HG03460 (cell line): ENCODE data around the gene BANF2.
"Not testable (repeated sequence)": the region's sequence is repeated elsewhere in the genome, so short reads cannot be mapped to it uniquely, and the experiment has no call there.

Source experiments
- ATAC-seq: cut with Tn5 transposase; IDR thresholded peaks from one replicate; pipeline ENCODE4 v1.9.1; 2021; ENCODE audit not compliant: unreplicated experiment

BANF2 gene

DNA sequence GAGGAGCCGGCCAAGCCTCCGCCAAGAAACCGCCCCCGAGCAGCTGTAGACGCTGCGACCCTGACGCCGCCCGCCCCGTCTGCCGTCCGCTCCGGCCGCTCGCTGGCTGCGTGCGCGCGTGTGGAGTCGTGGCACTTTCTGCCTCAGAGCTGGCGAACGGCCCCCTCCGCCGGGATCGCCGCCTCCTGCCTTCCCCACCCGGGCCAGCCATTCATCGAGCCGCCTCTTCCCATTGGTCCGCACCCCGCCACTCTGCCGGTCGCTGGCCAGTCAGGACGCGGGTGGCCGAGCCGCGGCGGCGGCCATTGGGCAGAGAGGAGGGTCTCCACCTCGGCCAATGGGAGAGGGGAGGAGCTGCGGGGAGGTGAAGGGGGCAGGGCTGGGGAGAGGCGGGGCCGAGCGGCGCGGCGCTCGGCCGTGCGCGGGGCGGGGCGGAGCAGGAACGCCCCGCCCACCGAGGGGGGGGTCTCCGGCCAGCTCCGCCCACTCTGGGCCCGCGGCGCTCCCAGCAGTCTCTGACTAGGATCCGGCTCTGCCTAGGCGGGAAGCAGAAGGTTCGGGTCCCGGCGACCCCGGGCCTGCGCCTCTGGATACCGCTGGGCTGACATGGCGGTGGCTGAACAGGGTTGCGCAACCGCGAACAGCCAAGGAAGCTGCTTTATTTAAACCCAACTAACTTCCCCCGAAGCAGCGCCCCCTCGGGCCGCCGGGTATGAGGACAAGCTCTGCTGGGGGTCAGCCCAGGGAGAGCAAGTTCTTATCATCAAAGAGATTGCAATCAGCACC is 17.5 kb upstream of the BANF2 start, which contains the start of gene RRBP1:
Gene RRBP1 (minus strand): TSS at position 140 of the 786 bp plus-strand sequence. CDS start 21,735 bp downstream, outside the sequence.
- peak; percentile 85 for ATAC-seq

- no peak for ATAC-seq
These were observed 16.9 kb upstream of the BANF2 start for GRCh38 chr20:17682889-17683198.

DNA sequence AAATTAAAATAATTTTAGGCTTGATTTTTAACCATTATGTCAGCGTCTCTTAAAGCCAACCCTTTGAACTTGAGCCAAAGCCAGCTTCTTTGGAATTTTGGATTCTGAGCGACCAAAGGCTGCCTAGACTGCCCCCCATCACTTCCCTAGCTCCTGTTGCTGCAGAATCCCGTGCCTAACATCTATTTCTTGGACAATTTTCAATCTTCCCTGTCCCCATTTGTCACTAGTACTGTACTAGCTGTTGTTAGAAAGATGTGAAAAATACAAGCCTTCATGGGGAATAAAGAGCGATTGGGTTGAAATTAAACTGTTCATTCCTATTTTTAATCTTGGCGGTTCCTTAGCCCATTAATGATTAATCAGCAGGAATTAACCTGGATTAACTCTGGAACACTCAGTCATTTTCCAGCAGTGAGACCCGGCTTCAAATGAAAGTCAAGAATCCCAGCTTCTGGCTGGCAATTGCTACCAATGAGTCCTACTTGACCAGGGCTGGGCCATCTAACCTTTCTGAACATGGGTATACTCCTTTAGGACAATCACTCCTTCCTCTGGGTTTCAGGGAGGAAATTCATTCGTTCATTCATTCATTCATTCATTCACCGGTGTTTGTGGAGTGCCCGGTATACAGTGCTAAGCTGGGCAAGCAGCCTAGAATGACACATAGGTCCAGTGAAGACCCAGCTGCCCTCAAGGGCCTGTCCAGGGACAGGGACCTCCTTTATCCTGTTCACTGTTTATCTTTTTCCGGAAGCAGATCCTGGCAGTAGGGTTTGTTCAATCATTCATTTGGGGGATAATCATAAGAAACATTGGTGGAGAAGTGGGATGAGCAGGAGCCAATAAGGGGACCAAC is 16.3 kb upstream of the BANF2 start:
- no peak for ATAC-seq

GRCh38 chr20:17684077-17684888 is 15.5 kb upstream of the BANF2 start:
- ATAC-seq, result no peak

- ATAC-seq, result no peak
These were observed 14.6 kb upstream of the BANF2 start for GRCh38 chr20:17685168-17685567.

- no peak for ATAC-seq
These were observed 12.0 kb upstream of the BANF2 start for GRCh38 chr20:17687800-17688199.

DNA sequence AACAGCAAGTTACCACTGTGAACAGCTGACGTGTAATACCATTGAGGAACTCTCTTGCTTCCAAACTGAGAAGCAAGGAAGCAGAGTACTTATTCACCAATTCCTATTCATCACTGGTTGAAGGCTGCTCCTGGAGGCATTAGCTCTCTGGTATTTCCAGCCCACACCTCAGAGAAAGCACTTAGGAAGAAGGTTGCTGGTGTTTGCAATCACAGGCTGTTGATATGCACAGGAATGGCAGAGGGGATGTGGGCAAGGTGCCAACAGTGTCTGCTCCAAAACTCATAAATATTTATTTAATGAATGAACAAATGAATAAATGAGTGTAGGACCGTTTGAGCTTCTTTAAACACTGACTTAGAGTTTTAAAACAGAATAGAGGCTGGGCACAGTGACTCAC is 10.8 kb upstream of the BANF2 start:
- ATAC-seq, result no peak

DNA sequence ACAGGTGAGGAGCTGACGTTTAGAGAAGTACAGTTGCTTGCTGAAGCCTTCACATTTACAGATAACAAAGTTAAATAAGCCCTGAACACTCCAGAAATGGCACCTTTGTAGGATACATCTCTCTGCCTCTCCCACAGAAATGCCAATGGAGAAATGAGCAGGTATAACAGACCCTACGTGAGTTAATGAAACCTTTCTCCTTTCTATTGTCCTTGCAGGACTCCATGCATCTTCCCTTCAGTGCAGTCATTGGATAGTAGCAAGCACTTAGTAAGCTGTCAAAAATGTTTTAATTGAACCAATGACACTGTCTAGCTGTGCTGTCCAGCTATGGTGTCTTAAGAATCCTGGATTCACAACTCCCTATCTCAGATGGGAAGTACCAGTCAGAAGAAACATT is 9.6 kb upstream of the BANF2 start:
- no peak for ATAC-seq

DNA sequence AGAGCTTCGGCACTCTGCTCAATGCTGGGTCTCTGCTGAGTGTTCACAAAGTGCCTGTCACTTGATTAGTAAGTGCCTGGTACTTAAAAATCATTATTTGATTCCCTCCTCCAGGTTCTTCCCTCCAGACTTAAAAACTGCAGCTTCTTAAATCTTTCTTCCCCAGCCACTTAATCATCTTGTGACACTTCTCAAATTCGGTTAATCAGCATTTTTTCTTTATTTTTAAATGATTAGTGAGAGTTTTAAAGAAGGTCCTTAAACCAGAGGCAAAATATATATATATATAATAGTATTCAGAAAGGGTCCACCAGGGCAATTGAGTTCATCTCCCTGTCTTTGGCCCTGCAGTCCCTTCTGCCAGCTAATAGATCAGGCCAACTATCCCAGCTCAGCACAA is 8.0 kb upstream of the BANF2 start:
- no peak for ATAC-seq

- no peak for ATAC-seq
These were observed 6.2 kb upstream of the BANF2 start for GRCh38 chr20:17693444-17694001.

GRCh38 chr20:17694767-17695166 is 5.0 kb upstream of the BANF2 start:
- no peak for ATAC-seq

DNA sequence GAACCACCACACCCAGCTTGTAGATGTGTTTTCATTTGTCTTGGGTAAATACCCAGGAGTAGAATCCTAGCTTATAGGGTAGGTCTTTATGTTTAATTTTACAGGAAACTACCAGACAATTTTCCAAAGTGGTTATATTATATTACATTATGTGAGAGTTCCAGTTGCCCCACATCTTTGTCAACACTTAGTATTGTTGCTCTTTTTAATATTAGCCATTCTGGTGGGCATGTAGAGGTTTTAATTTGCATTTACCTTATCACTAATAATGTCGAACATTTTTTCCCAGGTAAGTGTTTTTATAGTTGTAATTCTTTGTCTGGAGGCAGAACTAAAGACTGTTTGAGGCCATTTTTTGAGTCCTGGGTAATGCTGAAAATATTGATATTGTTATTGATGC is 3.5 kb upstream of the BANF2 start:
- ATAC-seq, result no peak

DNA sequence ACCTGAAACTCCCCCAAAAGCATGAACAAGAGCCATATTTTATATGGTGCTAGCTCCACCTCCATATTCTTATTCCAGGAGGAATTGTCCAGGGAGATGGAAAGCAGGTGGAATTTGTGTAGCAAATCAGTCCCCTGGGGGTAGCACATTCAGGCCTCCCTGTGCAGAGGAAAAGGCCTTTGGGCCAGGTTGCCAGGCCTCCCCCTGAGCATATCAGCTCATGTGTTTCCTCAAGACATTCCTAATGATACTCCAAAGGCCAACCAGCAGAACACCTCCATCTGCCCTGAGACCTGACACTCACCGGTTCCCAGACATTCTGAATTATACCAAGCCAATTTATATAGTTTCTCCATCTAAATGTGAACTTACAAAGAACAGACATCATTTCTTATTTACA is 2.6 kb upstream of the BANF2 start:
- no peak for ATAC-seq

GRCh38 chr20:17698384-17698783 is 1.4 kb upstream of the BANF2 start:
- ATAC-seq, result no peak

DNA sequence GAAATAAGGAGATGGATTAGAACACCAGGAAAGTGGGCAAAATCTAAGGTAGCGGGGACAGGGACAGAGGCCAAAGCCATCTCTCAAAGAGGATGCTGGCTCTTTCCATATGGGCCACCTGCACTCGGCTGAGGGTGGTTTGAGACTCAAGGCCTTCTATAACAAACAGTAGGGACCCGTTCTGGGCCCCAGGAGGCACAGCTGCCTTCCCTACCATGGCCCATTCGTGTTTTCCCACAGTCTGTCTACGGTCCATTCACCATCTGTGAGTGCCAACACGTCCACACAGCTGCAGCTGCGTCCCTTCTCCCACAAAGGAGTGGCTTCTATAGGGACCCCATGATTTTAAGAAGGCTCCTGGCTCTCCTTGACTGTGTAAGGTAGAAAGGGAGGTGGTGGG is 871 bp downstream of the BANF2 start:
- ATAC-seq, result no peak

- ATAC-seq, result no peak
These were observed 2.1 kb downstream of the BANF2 start for GRCh38 chr20:17701826-17702225.

- ATAC-seq, result no peak
These were observed 5.0 kb downstream of the BANF2 start for GRCh38 chr20:17704589-17705317.

GRCh38 chr20:17705916-17706315 is 6.2 kb downstream of the BANF2 start:
- no peak for ATAC-seq

DNA sequence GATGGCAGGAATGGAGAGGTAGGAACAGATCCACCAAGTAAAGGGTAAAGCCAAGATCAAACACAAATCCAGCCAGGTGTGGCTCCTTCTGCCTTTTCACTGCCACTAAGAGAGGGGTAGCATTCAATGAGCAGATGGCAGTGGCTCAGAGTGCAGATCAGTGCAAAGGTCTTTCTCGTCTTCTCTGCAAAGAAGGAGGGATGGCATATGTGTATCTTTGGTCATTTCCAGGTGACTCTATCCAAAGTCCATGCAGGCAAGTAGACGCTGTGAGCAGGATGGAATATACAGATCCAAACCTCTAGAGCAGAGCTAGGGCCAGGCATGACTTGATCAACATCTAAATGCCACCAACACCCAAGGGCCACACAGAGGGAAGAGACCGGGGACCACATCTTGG is 6.9 kb downstream of the BANF2 start:
- ATAC-seq, result no peak

GRCh38 chr20:17707951-17708350 is 8.2 kb downstream of the BANF2 start:
- ATAC-seq, result not testable (repeated sequence)
